Central memory CD8-positive, alpha-beta T cell (primary cell): ENCODE results near the gene SFR1.

Source experiments
- ATAC-seq: fragments of 150-1000 bp; cut with Tn5 transposase; replicated peaks from 2 replicates; pipeline ENCODE4 v1.10.0; 2022; ENCODE audit warnings: mild to moderate bottlenecking, moderate FRiP score, moderate number of reproducible peaks; ENCODE audit not compliant: poor library complexity, severe bottlenecking; ENCODE audit errors: extremely low read depth
- DNase-seq, 2 donors: peaks; one replicate each; pipeline ENCODE4 v3.0.0; 2021; ENCODE audit warnings: low spot score in 2 of 2
- H3K27ac Mint-ChIP-seq: one replicate; pipeline ENCODE4 v1.8.0; 2022; ENCODE audit warnings: low read depth, mild to moderate bottlenecking, moderate library complexity, mixed read lengths
- H3K27me3 Mint-ChIP-seq: one replicate; pipeline ENCODE4 v1.8.0; 2022; ENCODE audit warnings: mixed read lengths
- H3K36me3 Mint-ChIP-seq: one replicate; pipeline ENCODE4 v1.8.0; 2022; ENCODE audit warnings: mild to moderate bottlenecking, moderate library complexity, mixed read lengths; ENCODE audit not compliant: insufficient read depth
- H3K4me1 Mint-ChIP-seq: one replicate; pipeline ENCODE4 v1.8.0; 2022; ENCODE audit warnings: mixed read lengths
- H3K4me3 Mint-ChIP-seq: one replicate; pipeline ENCODE4 v1.8.0; 2022; ENCODE audit warnings: mild to moderate bottlenecking, moderate library complexity, mixed read lengths
- H3K9me3 Mint-ChIP-seq: one replicate; pipeline ENCODE4 v1.8.0; 2022; ENCODE audit warnings: mixed read lengths

SFR1 gene, protein sequence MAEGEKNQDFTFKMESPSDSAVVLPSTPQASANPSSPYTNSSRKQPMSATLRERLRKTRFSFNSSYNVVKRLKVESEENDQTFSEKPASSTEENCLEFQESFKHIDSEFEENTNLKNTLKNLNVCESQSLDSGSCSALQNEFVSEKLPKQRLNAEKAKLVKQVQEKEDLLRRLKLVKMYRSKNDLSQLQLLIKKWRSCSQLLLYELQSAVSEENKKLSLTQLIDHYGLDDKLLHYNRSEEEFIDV

DNA sequence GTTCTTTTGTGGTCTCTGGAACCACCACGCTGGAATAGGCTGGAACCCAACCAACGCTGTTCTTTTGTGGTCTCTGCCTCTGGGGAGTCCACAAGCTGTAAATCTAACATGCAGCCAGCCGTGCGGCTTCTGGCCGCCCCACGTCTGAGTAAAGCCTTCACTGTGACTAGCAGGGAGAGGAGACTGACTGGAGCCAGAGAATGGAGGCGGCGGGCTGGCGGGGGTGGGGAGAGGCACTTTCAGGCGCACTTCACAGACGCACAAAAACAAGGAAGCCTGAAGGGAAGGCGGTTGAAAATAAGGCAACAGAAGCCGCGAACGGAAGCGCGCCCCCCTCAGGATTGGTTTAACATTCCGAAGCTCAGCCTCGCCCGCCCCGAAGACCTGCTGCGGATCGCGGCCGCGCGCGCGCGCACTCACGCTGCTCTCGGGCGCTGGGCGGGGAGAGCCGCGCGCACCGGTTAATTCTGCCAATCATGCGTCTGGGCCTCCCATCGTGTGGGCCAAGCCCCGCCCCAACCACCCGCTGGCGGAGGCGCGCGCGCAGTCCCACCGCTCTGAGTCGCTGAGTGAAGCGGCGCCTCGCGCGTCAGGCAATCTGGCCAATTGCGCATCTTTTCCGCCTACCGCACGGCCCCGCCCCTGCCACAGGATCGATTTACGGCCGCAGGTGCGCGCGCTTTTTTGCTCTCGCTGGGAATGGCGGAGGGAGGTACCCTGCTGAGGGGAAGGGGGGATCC lies at the start of gene SFR1:
SFR1 (plus strand) TSS at position 687 of the 740 bp plus-strand sequence; CDS start at position 700, 13 bp downstream.
- DNase-seq, result peak; percentile 95 to 99

GRCh38 chr10:104072786-104073185 lies 49.2 kb upstream of the SFR1 start:
- H3K9me3 Mint-ChIP-seq, result no peaks in the 10 kb centered on the region
- H3K27ac Mint-ChIP-seq, result no peak overlapping the region
- H3K36me3 Mint-ChIP-seq, result no peaks in the 10 kb centered on the region
- no peak for DNase-seq
- H3K4me1 Mint-ChIP-seq, result no peaks in the 10 kb centered on the region
- no peak for ATAC-seq
- no peak overlapping the region for H3K4me3 Mint-ChIP-seq
- peaks cover under 1% of the 10 kb centered on the region for H3K27me3 Mint-ChIP-seq

More for the DNA sequence above, at the start of gene SFR1:
- Mint-ChIP-seq H3K27ac (peak within 1 kb of the TSS; percentile 99), H3K27me3 (peaks cover 11% of the 10 kb centered on the region), H3K36me3 (peaks cover 29% of the 10 kb centered on the region), H3K4me3 (peak within 1 kb of the TSS; percentile 89), H3K9me3 (no peaks in the 10 kb centered on the region), H3K4me1 (peaks cover 21% of the 10 kb centered on the region)
- ATAC-seq, result peak; percentile 84

- Mint-ChIP-seq H3K27ac (no peak overlapping the region), H3K36me3 (no peaks in the 10 kb centered on the region), H3K27me3 (no peaks in the 10 kb centered on the region), H3K4me1 (no peaks in the 10 kb centered on the region), H3K4me3 (no peak overlapping the region), H3K9me3 (no peaks in the 10 kb centered on the region)
- DNase-seq (no peak), ATAC-seq (no peak)
Observed at GRCh38 chr10:104074505-104074904, 47.5 kb upstream of the SFR1 start.

- no peak for DNase-seq
Observed at GRCh38 chr10:104076743-104077160, 45.2 kb upstream of the SFR1 start.

DNA sequence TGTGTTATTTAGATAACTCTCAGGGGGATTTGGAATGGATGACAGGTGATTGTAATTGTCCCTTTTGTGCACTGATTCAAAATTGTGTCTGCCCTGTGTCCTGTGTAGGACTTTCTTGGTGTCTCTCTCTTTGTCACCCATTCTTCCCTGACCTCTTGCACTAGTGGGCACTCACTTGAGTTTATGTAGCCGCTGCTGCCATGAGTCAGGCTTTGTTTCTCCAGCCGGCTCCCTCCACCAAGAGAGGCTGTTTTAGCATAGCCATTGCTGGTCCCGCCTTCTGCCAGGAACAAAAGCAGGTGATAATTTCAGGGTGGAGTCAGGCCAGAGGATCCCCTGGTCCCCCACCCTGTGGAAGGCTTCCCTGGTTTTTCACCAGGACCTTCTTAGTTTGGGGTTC lies 44.7 kb upstream of the SFR1 start:
- H3K27me3 Mint-ChIP-seq, result no peaks in the 10 kb centered on the region
- ATAC-seq, result no peak
- no peaks in the 10 kb centered on the region for H3K4me1 Mint-ChIP-seq
- no peak overlapping the region for H3K27ac Mint-ChIP-seq
- no peak for DNase-seq
- no peak overlapping the region for H3K4me3 Mint-ChIP-seq
- H3K9me3 Mint-ChIP-seq, result no peaks in the 10 kb centered on the region
- H3K36me3 Mint-ChIP-seq, result no peaks in the 10 kb centered on the region

More at GRCh38 chr10:104076743-104077160, 45.2 kb upstream of the SFR1 start:
- Mint-ChIP-seq H3K36me3 (no peaks in the 10 kb centered on the region), H3K27me3 (no peaks in the 10 kb centered on the region), H3K9me3 (no peaks in the 10 kb centered on the region), H3K4me3 (no peak overlapping the region), H3K4me1 (no peaks in the 10 kb centered on the region), H3K27ac (no peak overlapping the region)
- ATAC-seq, result no peak

DNA sequence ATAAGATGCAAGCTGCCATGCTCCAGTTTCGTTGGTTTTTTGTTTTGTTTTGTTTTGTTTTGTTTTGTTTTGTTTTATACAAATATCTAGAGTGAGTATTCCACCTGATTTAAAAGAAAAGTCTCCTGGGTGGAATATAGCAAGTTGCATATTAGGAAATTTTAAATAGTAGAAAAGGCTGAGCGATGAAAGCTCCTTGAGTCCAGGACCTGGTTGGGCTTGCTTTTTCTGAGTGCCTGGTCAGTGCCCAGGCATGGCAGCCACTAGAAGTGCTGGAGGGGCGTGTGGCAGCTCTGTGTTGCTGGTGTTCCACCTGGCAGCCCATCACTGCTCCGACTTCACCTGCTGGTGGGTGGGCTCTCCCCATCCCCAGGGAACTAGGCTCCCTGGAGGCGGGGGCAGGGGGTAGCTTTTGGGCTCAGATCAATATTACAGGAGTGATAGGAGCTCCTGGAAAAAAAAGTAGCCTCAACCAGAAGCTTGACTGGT lies 44.3 kb upstream of the SFR1 start:
- Mint-ChIP-seq H3K27ac (no peak overlapping the region), H3K36me3 (no peaks in the 10 kb centered on the region), H3K9me3 (no peaks in the 10 kb centered on the region), H3K27me3 (no peaks in the 10 kb centered on the region), H3K4me3 (no peak overlapping the region), H3K4me1 (no peaks in the 10 kb centered on the region)
- ATAC-seq (no peak), DNase-seq (no peak)

GRCh38 chr10:104080762-104081161 lies 41.2 kb upstream of the SFR1 start:
- Mint-ChIP-seq H3K4me1 (no peaks in the 10 kb centered on the region), H3K27ac (no peak overlapping the region), H3K36me3 (no peaks in the 10 kb centered on the region), H3K9me3 (no peaks in the 10 kb centered on the region), H3K27me3 (no peaks in the 10 kb centered on the region), H3K4me3 (no peak overlapping the region)
- ATAC-seq, result no peak
- DNase-seq, result no peak

GRCh38 chr10:104081998-104082397 lies 40.0 kb upstream of the SFR1 start:
- DNase-seq (no peak), ATAC-seq (no peak)
- Mint-ChIP-seq H3K4me1 (no peaks in the 10 kb centered on the region), H3K4me3 (no peak overlapping the region), H3K9me3 (no peaks in the 10 kb centered on the region), H3K27me3 (no peaks in the 10 kb centered on the region), H3K36me3 (no peaks in the 10 kb centered on the region), H3K27ac (no peak overlapping the region)

- DNase-seq (no peak), ATAC-seq (no peak)
- no peaks in the 10 kb centered on the region for H3K4me1 Mint-ChIP-seq
- no peaks in the 10 kb centered on the region for H3K9me3 Mint-ChIP-seq
- no peaks in the 10 kb centered on the region for H3K27me3 Mint-ChIP-seq
- no peak overlapping the region for H3K27ac Mint-ChIP-seq
- no peaks in the 10 kb centered on the region for H3K36me3 Mint-ChIP-seq
- no peak overlapping the region for H3K4me3 Mint-ChIP-seq
Observed at GRCh38 chr10:104084482-104085142, 37.4 kb upstream of the SFR1 start.

- no peaks in the 10 kb centered on the region for H3K9me3 Mint-ChIP-seq
- H3K27me3 Mint-ChIP-seq, result no peaks in the 10 kb centered on the region
- ATAC-seq, result no peak
- no peak within 1 kb of the TSS for H3K27ac Mint-ChIP-seq
- H3K4me1 Mint-ChIP-seq, result no peaks in the 10 kb centered on the region
- no peaks in the 10 kb centered on the region for H3K36me3 Mint-ChIP-seq
- no peak within 1 kb of the TSS for H3K4me3 Mint-ChIP-seq
- DNase-seq, result no peak
Observed at GRCh38 chr10:104085801-104086400, 36.1 kb upstream of the SFR1 start, which contains the start of gene COL17A1. TSS of gene COL17A1 (minus strand) at chr10:104085880. CDS start at chr10:104080673, 5,207 bp downstream.

DNA sequence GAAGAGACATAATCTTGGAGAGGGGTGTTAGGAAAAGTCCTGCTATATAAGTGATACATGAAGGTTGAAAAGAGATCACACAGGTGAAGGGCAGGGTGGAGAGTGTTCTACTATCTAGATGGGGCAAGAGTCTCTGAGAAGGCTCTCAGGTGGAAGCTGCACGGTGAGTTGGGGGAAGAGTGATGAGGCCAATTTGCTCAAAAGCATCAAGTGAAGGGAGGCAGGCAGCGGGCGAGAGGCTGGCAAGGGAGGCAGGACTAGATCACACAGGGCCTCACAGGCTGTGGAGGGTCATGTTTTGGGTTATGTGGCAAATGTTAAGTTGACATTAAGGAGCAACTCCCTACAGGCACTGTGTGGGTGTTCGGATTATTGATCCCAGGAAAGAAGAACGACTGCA lies 33.7 kb upstream of the SFR1 start:
- Mint-ChIP-seq H3K27ac (no peak overlapping the region), H3K4me3 (no peak overlapping the region), H3K4me1 (no peaks in the 10 kb centered on the region), H3K9me3 (no peaks in the 10 kb centered on the region), H3K36me3 (no peaks in the 10 kb centered on the region), H3K27me3 (no peaks in the 10 kb centered on the region)
- ATAC-seq, result no peak
- no peak for DNase-seq

- ATAC-seq (no peak), DNase-seq (no peak)
- Mint-ChIP-seq H3K27me3 (no peaks in the 10 kb centered on the region), H3K9me3 (no peaks in the 10 kb centered on the region), H3K4me1 (no peaks in the 10 kb centered on the region), H3K27ac (no peak overlapping the region), H3K4me3 (no peak overlapping the region), H3K36me3 (no peaks in the 10 kb centered on the region)
Observed at GRCh38 chr10:104089621-104090020, 32.4 kb upstream of the SFR1 start.
